HG03457 (cell line): ENCODE measurements around the gene SERPINE3.

Experiments
- ATAC-seq: cut with Tn5 transposase; IDR thresholded peaks from one replicate; pipeline ENCODE4 v1.9.1; 2021; ENCODE audit warnings: moderate number of reproducible peaks; ENCODE audit not compliant: unreplicated experiment

The SERPINE3 gene

DNA sequence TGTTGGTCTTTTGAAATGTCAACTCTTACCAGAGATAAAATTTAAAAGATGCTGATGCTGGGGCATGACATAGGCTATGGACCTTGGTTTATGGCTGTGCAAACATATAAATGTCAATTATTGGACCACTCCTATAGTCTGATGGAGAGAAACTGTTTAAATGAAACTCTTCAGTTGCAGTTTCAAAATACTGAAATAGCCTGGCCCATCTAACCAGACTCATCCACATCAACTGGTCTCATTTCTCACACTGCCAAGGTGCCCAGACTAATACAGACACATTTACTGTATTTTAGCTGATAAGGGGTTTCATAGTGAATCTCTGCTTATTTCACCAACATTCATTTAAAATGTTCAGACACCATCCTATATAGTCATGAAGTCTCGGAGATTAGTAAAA, 19.9 kb downstream of the SERPINE3 start:
- no peak for ATAC-seq

DNA sequence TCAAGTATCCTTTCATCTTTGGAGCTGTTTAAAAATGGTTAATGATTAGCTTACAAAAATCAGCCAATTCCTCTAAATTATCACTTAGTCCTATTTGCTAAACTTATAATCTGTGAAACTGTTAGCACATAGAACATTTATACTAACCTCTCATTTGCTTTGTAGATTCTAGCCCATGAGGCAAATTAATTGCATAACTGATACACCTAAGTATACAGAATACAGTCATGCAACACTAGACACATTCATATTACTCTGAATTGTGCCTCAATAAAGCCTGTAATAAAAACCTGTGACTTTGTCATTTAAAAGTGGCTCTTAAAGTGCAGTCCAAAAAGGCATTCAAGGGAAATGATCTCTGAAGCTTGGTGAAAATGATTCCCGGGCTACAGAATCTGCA, 21.0 kb downstream of the SERPINE3 start:
- no peak for ATAC-seq

DNA sequence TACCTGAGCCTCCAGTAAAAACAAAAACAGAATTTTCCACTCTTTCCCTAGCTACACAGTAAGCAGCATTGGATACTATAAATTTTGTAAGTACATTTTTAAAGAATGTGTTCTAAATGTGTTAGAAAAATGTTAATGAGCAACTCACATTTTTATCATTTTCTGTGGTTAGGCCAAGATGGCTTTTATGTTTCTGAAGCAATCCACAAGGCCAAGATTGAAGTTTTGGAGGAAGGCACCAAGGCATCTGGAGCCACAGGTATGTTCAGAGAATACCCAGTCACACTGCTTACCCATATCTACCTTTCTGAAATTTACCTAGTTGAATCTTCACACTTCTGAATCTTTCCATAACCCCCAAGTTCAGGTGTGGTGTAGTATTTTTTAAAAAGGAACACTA, 21.6 kb downstream of the SERPINE3 start:
- ATAC-seq, result no peak

GRCh38 chr13:51363625-51364024, 24.1 kb downstream of the SERPINE3 start:
- ATAC-seq, result no peak

DNA sequence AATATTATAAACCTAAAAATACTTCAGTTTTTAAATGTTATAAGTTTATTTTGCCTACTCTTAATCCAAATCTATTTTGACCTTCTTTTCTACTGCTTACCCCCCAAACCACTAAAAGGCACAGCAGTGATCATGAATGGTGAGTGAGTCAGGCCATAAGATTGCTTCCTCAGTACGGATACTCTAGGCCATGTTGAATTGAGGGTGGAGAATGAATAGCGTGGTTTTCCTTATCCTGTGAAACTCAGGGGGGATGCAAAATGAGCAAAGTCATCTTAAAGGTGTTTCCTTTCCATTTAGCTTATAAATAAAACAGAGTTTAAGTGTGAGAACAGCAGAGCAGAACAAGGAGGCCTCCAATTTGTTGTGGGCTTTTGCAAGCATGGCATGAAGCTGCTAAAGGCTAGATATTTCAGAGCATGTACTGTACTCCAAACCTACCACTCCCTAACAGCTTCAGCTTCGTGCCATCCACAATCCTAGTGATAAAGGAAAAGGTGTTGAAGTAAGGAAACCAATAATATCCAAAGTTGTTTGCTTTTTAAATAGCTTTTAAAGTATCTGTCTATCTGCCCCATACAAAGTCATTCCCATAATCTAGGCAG, 25.0 kb downstream of the SERPINE3 start:
- no peak for ATAC-seq

- no peak for ATAC-seq
Observed at GRCh38 chr13:51370116-51370515, 30.6 kb downstream of the SERPINE3 start.

- no peak for ATAC-seq
Observed at GRCh38 chr13:51370811-51371210, 31.3 kb downstream of the SERPINE3 start.

DNA sequence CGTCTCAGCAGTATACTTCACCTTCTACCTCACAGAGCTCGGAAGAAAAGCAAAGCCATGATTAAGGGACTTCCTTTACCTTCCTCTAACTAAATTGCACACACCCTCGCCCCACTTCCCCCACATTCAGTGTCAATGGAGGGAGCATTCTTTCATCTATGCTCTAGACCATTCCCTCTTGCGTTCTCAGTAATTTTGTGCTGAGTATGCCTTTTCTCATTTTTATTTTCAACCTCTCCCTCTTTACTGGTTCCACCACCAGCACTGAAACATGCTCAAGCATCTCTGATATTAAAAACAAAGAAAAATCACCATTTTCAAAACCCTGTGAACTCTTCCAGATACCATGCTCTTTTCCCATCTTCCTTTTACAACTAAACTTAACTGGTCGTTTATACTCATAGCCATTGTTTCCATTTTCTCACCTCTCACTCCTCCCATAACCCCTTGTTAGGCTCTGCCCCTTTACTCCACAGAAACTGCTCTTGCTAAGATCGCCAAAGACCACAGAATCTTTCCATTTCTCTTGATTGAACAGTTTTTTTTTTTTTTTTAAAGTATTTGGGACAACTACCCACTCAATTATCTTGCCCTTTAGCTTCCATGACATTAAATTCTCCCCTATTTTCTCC, 32.4 kb downstream of the SERPINE3 start:
- no peak for ATAC-seq

GRCh38 chr13:51373451-51373850, 34.0 kb downstream of the SERPINE3 start:
- no peak for ATAC-seq

- ATAC-seq, result no peak
Observed at GRCh38 chr13:51380269-51380668, 40.8 kb downstream of the SERPINE3 start.

GRCh38 chr13:51385114-51385513, 45.6 kb downstream of the SERPINE3 start:
- no peak for ATAC-seq

DNA sequence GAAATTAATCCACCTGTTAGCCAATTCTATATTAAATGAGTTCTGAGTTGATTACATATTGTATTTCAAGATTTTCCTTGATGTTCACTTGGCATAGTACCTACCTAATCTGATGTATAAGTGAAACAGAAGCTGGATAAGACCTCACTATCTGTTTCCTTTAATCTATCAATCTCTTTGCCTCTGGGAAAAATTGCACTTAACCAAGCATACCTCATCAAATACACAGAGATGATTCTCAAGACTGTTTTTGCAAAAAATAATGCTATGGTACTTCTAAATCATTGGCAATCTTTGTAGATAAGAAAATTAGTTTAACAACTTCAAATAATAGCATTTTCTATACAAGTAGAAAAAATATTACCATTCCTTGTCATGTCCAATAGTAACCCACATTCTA, 55.2 kb downstream of the SERPINE3 start:
- ATAC-seq, result no peak

- ATAC-seq, result peak; percentile 70
Observed at GRCh38 chr13:51396352-51396751, 56.9 kb downstream of the SERPINE3 start.

DNA sequence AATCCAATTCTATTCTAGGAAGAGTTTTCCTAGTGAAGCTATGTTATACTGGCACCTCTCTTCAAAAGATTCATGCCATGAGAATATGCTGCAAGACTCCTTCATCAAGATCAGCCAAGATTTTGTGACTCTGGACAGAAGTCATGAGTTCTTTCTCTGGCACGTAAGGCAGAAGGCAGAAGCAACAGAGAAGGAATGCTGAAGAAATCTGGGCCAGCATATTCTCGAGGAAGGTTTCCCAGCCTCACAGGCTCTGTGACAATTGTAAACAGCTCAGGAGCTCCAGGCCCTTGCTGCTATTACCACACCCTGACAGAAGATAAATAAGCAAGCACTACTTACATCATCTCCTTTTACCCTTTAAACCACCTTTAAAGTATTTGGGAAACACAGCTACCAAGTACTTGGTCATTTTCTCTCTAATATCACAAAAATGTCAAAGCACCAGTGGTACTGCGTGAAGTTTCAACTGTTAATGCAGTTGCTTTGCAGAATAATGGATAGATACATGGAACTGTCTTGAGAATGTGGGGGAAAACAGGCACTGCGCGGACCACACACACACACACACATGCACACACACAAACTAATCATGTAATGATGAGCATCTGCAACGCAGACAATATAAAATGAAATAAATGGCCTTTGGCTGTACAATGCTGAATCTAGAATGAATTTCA, 57.9 kb downstream of the SERPINE3 start:
- no peak for ATAC-seq

- no peak for ATAC-seq
Observed at GRCh38 chr13:51405176-51405575, 65.7 kb downstream of the SERPINE3 start.

DNA sequence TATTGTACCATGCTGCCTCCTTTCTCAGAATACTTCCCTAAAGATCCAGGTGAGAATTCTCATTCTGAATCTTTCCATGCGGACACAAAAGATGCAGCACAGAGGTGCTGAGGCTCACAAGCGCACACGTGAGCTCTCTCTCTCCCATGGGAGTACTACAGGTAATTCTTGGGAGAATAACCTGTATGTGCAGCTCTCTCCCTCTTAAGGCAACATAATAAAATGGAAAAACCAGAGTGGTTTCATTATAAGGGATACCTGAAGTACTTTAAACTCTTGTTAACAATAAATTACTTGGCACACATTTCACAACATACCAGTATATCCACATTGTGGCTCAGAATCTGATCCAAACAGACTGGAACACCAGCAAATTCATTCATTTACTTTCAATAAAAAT, 72.9 kb downstream of the SERPINE3 start:
- no peak for ATAC-seq
